Endodermal cell (in vitro differentiated cells): ENCODE results near the gene ASB8. TPM values are rescaled to one million over a fixed set of nuclear protein-coding genes. Genes with fewer than 3 reads are reported as not detected.
A peak's percentile ranks its signal among the peaks of the same experiment; 100 is the strongest.

Experiments used
- DNase-seq: peaks from one replicate; pipeline ENCODE4 v3.0.0-alpha.2; 2017
- H3K27ac ChIP-seq: 2 replicates; pipeline ENCODE4 v1.5.1; 2013; ENCODE audit warnings: mild to moderate bottlenecking, low read depth, low read length, moderate library complexity
- H3K27me3 ChIP-seq: 2 replicates; pipeline ENCODE4 v1.6.1; 2013; ENCODE audit warnings: mild to moderate bottlenecking, low read length, moderate library complexity; ENCODE audit not compliant: insufficient read depth, control insufficient read depth, poor library complexity, severe bottlenecking
- H3K36me3 ChIP-seq: 2 replicates; pipeline ENCODE4 v1.7.0; 2013; ENCODE audit warnings: mild to moderate bottlenecking, low read length, moderate library complexity; ENCODE audit not compliant: control insufficient read depth, insufficient read depth
- H3K4me1 ChIP-seq: one replicate; pipeline ENCODE4 v1.7.0; 2013; ENCODE audit warnings: low read length; ENCODE audit not compliant: control insufficient read depth, insufficient read depth
- H3K4me3 ChIP-seq: 2 replicates; pipeline ENCODE4 v1.5.1; 2013; ENCODE audit warnings: mild to moderate bottlenecking, low read length, moderate library complexity
- H3K9ac ChIP-seq: 2 replicates; pipeline ENCODE4 v1.6.1; 2013; ENCODE audit warnings: mild to moderate bottlenecking, low read length, moderate library complexity; ENCODE audit not compliant: poor library complexity, severe bottlenecking; ENCODE audit errors: extremely low read depth
- H3K9me3 ChIP-seq: 2 replicates; pipeline ENCODE4 v1.6.1; 2013; ENCODE audit warnings: mild to moderate bottlenecking, low read length, moderate library complexity; ENCODE audit not compliant: control insufficient read depth
- H3K27ac Mint-ChIP-seq: 2 replicates; pipeline ENCODE4 v1.8.0; 2020; ENCODE audit warnings: mixed read lengths
- H3K27me3 Mint-ChIP-seq: 2 replicates; pipeline ENCODE4 v1.8.0; 2021; ENCODE audit warnings: mild to moderate bottlenecking, mixed read lengths; ENCODE audit not compliant: insufficient read depth
- H3K36me3 Mint-ChIP-seq: 2 replicates; pipeline ENCODE4 v1.8.0; 2020; ENCODE audit warnings: low read depth, mixed read lengths
- H3K4me1 Mint-ChIP-seq: 2 replicates; pipeline ENCODE4 v1.8.0; 2020; ENCODE audit warnings: mixed read lengths
- H3K4me3 Mint-ChIP-seq: 2 replicates; pipeline ENCODE4 v1.8.0; 2020; ENCODE audit warnings: mild to moderate bottlenecking, moderate library complexity, mixed read lengths
- H3K9me3 Mint-ChIP-seq: 2 replicates; pipeline ENCODE4 v1.8.0; 2020; ENCODE audit warnings: mild to moderate bottlenecking, mixed read lengths
- WGBS, 2 experiments: methylation state at CpG; one replicate each; pipeline versions ENCODE4 v1.1.5 to v1.1.7; 2013; ENCODE audit warnings: missing lambda C conversion rate in 2 of 2, mixed read lengths in 1 of 2; ENCODE audit not compliant: insufficient coverage in 1 of 2, insufficient read length in 1 of 2; 5-methylcytosine and 5-hydroxymethylcytosine counted together
- total RNA-seq, 2 donors: library from RNA; stranded (reverse); fragmentation: NEBNext Ultra II Directional in 1 of 2; extraction: Animal tissue kit (Norgen Biotek cat#: 25700) in 1 of 2; gene quantifications; 2 replicates in 1 of 2; 3 replicates in 1 of 2; pipeline ENCODE4 v1.2.1, GENCODE V29; 2021
- TF ChIP-seq, protein P1 (sequence below): fragments of 200-600 bp; sonication (generic); conservative IDR thresholded peaks from 2 replicates; pipeline ENCODE4 v1.5.0; 2021; ENCODE audit warnings: antibody characterized with exemption, mild to moderate bottlenecking

The ASB8 gene
- total RNA-seq, 2 donors from 2014 or later, result 7.1 to 9.0 TPM

DNA sequence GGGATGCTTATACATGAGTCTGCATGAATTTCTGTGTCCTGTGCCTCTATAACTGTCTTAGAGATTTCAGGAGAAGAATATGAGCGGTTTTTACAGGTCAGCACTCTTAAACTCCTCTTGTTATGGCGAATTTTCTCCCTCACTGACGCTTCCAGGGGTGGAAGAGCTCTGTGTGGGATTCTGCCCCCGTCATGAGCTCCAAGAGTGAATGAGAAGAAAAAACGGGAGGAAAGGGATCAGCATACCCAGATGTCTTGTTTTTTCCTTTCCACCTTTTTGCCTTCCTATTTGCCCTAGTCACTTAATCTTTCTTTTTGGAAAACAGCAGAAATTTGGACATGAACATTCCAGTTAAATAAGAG, 37.5 kb downstream of the ASB8 start:
- Mint-ChIP-seq H3K4me1 (peaks cover 21% of the 10 kb centered on the region), H3K27ac (peak overlapping the region; percentile 76), H3K9me3 (peaks cover 7% of the 10 kb centered on the region), H3K27me3 (peaks cover 10% of the 10 kb centered on the region), H3K4me3 (peak overlapping the region; percentile 94), H3K36me3 (peaks cover 17% of the 10 kb centered on the region)
- H3K36me3 ChIP-seq, result peaks cover 19% of the 10 kb centered on the region
- H3K27me3 ChIP-seq, result no peaks in the 10 kb centered on the region
- TF ChIP-seq, protein P1, sequence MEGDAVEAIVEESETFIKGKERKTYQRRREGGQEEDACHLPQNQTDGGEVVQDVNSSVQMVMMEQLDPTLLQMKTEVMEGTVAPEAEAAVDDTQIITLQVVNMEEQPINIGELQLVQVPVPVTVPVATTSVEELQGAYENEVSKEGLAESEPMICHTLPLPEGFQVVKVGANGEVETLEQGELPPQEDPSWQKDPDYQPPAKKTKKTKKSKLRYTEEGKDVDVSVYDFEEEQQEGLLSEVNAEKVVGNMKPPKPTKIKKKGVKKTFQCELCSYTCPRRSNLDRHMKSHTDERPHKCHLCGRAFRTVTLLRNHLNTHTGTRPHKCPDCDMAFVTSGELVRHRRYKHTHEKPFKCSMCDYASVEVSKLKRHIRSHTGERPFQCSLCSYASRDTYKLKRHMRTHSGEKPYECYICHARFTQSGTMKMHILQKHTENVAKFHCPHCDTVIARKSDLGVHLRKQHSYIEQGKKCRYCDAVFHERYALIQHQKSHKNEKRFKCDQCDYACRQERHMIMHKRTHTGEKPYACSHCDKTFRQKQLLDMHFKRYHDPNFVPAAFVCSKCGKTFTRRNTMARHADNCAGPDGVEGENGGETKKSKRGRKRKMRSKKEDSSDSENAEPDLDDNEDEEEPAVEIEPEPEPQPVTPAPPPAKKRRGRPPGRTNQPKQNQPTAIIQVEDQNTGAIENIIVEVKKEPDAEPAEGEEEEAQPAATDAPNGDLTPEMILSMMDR, result no peak
- peak overlapping the region; percentile 98 for H3K4me3 ChIP-seq
- 0 to 6% methylated on average over 3 to 5 of the region's 5 CpGs for WGBS, 2 experiments
- peak overlapping the region; percentile 11 for H3K27ac ChIP-seq
- H3K9ac ChIP-seq, result peak overlapping the region; percentile 70
- no peaks in the 10 kb centered on the region for H3K9me3 ChIP-seq
- peaks cover 6% of the 10 kb centered on the region for H3K4me1 ChIP-seq
- no peak for DNase-seq

DNA sequence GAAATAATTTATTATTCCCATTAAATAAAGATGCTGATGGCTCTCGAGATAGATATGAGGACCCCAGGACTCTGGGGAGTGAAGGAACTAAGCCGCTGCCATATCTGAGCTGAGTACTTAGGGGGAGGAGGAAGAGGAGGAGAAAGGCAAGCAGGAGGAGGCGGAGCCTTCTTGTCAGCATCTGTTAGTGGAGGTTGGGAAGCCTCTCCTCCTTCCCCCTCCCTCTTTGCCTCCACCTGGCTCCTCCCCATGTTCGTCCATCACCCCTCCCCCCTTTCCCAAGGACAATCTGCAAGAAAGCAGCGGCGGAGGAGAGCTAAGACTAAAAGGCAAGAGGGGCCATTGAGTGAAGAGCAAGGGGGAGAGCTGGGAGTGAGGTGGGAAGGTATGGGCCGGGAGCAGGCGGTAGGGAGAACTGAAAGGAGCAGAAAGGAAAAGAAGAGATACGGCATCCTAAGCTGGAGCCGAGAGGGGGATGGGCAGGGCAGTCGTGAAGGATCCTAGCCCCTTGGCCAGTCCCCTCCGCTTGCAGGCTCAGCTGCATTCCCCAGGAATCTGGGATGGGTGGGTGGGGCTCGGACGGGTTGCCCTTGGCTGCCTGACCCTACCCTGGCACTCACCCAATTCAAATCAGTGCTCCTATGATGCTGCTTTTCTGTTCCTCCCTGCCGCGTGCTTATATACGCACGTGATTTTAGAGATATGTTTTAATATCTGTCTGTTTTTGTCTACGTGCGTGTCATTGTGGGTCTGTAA, 38.1 kb downstream of the ASB8 start, which contains the start of gene PFKM:
Gene PFKM, plus strand, starts transcription at position 287 of the 756 bp plus-strand sequence. CDS start 3,411 bp downstream, outside the sequence.
- 0% methylated on average over 7 to 19 of the region's 20 CpGs for WGBS, 2 experiments
- peaks cover 6% of the 10 kb centered on the region for H3K4me1 ChIP-seq
- H3K36me3 Mint-ChIP-seq, result peaks cover 12% of the 10 kb centered on the region
- peak within 1 kb of the TSS; percentile 97 for H3K27ac Mint-ChIP-seq
- TF ChIP-seq, protein P1, result no peak
- peak within 1 kb of the TSS; percentile 81 for H3K27ac ChIP-seq
- H3K4me1 Mint-ChIP-seq, result peaks cover 21% of the 10 kb centered on the region
- peaks cover 13% of the 10 kb centered on the region for H3K9me3 Mint-ChIP-seq
- H3K9ac ChIP-seq, result peak within 1 kb of the TSS; percentile 70
- peak; percentile 98 for DNase-seq
- peak within 1 kb of the TSS; percentile 94 for H3K4me3 Mint-ChIP-seq
- H3K36me3 ChIP-seq, result peaks cover 13% of the 10 kb centered on the region
- no peaks in the 10 kb centered on the region for H3K9me3 ChIP-seq
- peaks cover 10% of the 10 kb centered on the region for H3K27me3 Mint-ChIP-seq
- H3K4me3 ChIP-seq, result peak within 1 kb of the TSS; percentile 98
- H3K27me3 ChIP-seq, result no peaks in the 10 kb centered on the region

DNA sequence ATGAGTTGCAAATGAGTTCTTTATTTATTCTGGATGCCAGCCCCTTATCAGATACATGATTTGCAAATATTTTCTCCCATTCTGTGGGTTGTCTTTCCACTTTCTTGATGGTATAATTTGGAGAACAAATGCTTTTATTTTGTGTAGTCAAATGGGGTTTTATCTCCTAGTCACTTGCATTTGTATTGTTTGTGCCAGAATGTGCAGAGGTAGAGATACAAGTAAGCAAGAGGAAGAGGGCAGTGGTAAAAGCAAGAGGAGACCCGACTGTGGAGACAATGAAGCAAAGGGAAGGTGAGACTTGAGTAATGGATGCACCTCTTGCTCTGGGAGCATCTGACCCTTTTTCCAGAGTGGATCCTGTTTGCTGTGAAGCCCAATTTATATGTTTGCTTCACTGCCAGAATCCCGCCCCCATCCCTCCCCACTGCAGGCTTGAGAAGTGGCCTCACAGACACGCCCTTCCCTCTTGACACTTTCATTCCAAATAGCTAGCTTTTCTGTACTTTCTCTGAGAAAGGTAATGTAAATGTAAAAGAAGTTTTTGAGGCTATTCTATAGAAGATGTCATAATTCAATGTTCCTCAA, 38.9 kb downstream of the ASB8 start:
- H3K36me3 ChIP-seq, result peaks cover 6% of the 10 kb centered on the region
- H3K9ac ChIP-seq, result no peak overlapping the region
- H3K4me1 ChIP-seq, result peaks cover 6% of the 10 kb centered on the region
- peaks cover 17% of the 10 kb centered on the region for H3K9me3 Mint-ChIP-seq
- H3K36me3 Mint-ChIP-seq, result peaks cover 10% of the 10 kb centered on the region
- peaks cover 10% of the 10 kb centered on the region for H3K27me3 Mint-ChIP-seq
- peak overlapping the region; percentile 94 for H3K4me3 Mint-ChIP-seq
- peak; percentile 56 for DNase-seq
- H3K27me3 ChIP-seq, result no peaks in the 10 kb centered on the region
- peak overlapping the region; percentile 98 for H3K4me3 ChIP-seq
- TF ChIP-seq, protein P1, result no peak
- peak overlapping the region; percentile 12 for H3K27ac ChIP-seq
- H3K27ac Mint-ChIP-seq, result no peak overlapping the region
- H3K4me1 Mint-ChIP-seq, result peaks cover 21% of the 10 kb centered on the region
- 71 to 81% methylated on average over 2 to 3 of the region's 3 CpGs for WGBS, 2 experiments
- H3K9me3 ChIP-seq, result no peaks in the 10 kb centered on the region
